HG03565 (cell line): ENCODE results near the gene MYRF.

Experiments used
- ATAC-seq: cut with Tn5 transposase; IDR thresholded peaks from one replicate; pipeline ENCODE4 v1.9.1; 2021; ENCODE audit warnings: mild to moderate bottlenecking, moderate library complexity; ENCODE audit not compliant: unreplicated experiment

The MYRF gene

GRCh38 chr11:61837411-61838005, 85.1 kb downstream of the MYRF start:
- ATAC-seq: no peak
